HepG2 (cell line): ENCODE data around the gene RAB3A. TPM values are rescaled to one million over a fixed set of nuclear protein-coding genes. Genes with fewer than 3 reads are reported as not detected.
A peak's percentile ranks its signal among the peaks of the same experiment; 100 is the strongest.

Source experiments
- CBX5 ChIP-seq: sonication (generic); formaldehyde crosslinking; IDR thresholded peaks from 2 replicates; pipeline ENCODE4 v1.4.0; 2020; ENCODE audit warnings: missing genetic modification reagents, borderline replicate concordance
- HNF1B ChIP-seq: sonication (generic); formaldehyde crosslinking; IDR thresholded peaks from 2 replicates; pipeline ENCODE4 v1.5.1; 2020; ENCODE audit warnings: mild to moderate bottlenecking, moderate library complexity, missing genetic modification reagents
- KDM2A ChIP-seq: sonication (generic); formaldehyde crosslinking; IDR thresholded peaks from 2 replicates; pipeline ENCODE4 v1.4.0; 2020; ENCODE audit warnings: low read depth, missing genetic modification reagents, borderline replicate concordance
- MYC ChIP-seq: sonication (generic); formaldehyde crosslinking; IDR thresholded peaks from 2 replicates; pipeline ENCODE4 v1.9.0; 2021; ENCODE audit warnings: missing genetic modification reagents, borderline replicate concordance
- PLRG1 ChIP-seq: fragments of 450-650 bp; conservative IDR thresholded peaks from 2 replicates; pipeline ENCODE4 v1.6.1; 2016
- POLR2A ChIP-seq, 2 experiments: IDR thresholded peaks; 2 replicates each; pipeline ENCODE4 v1.6.1; 2011; ENCODE audit warnings: low read depth in 2 of 2, low read length in 2 of 2, mild to moderate bottlenecking in 1 of 2, moderate library complexity in 1 of 2; ENCODE audit not compliant: insufficient read depth in 1 of 2
- RARG ChIP-seq: sonication (generic); formaldehyde crosslinking; IDR thresholded peaks from 2 replicates; pipeline ENCODE4 v1.4.0; 2020; ENCODE audit warnings: low read depth, mild to moderate bottlenecking, missing genetic modification reagents
- SRSF4 ChIP-seq: fragments of 200-400 bp; formaldehyde crosslinking; IDR thresholded peaks from one replicate; pipeline ENCODE4 v1.6.1; 2018; ENCODE audit warnings: mild to moderate bottlenecking, low read depth, low read length, moderate library complexity; ENCODE audit not compliant: poor library complexity, severe bottlenecking
- TAF15 ChIP-seq: fragments of 200-400 bp; formaldehyde crosslinking; IDR thresholded peaks from one replicate; pipeline ENCODE4 v1.6.1; 2018; ENCODE audit warnings: mild to moderate bottlenecking, low read depth, low read length; ENCODE audit not compliant: poor library complexity, severe bottlenecking
- TEAD3 ChIP-seq: optimal IDR thresholded peaks from 2 replicates; pipeline ENCODE3; 2016; ENCODE audit warnings: borderline replicate concordance
- ZBTB20 ChIP-seq: sonication (generic); formaldehyde crosslinking; IDR thresholded peaks from 2 replicates; pipeline ENCODE4 v1.8.1; 2023; ENCODE audit warnings: missing genetic modification reagents, low read depth, mild to moderate bottlenecking, borderline replicate concordance
- ZFAT ChIP-seq: sonication (generic); formaldehyde crosslinking; conservative IDR thresholded peaks from 2 replicates; pipeline ENCODE4 v1.8.1; 2023; ENCODE audit warnings: missing genetic modification reagents, inconsistent platforms
- ZNF124 ChIP-seq: sonication (generic); formaldehyde crosslinking; IDR thresholded peaks from 2 replicates; pipeline ENCODE4 v1.4.0; 2020; ENCODE audit warnings: missing genetic modification reagents
- ZNF318 ChIP-seq: sonication (generic); formaldehyde crosslinking; IDR thresholded peaks from 2 replicates; pipeline ENCODE4 v1.4.0; 2020; ENCODE audit warnings: mild to moderate bottlenecking, missing genetic modification reagents
- ZNF543 ChIP-seq: sonication (generic); formaldehyde crosslinking; IDR thresholded peaks from 2 replicates; pipeline ENCODE4 v1.4.0; 2020; ENCODE audit warnings: mild to moderate bottlenecking, missing genetic modification reagents
- ZNF710 ChIP-seq: sonication (generic); formaldehyde crosslinking; IDR thresholded peaks from 2 replicates; pipeline ENCODE4 v1.5.0; 2020; ENCODE audit warnings: mild to moderate bottlenecking, missing genetic modification reagents, borderline replicate concordance
- ZNF883 ChIP-seq: sonication (generic); formaldehyde crosslinking; IDR thresholded peaks from 2 replicates; pipeline ENCODE4 v1.5.1; 2020; ENCODE audit warnings: mild to moderate bottlenecking, missing genetic modification reagents; ENCODE audit errors: not compliant biosample characterization
- ZSCAN29 ChIP-seq: sonication (generic); formaldehyde crosslinking; conservative IDR thresholded peaks from 2 replicates; pipeline ENCODE4 v1.4.0; 2020; ENCODE audit warnings: mild to moderate bottlenecking, missing genetic modification reagents
- polyA plus RNA-seq, 8 experiments: library from polyadenylated mRNA; depleted of rRNA in 3 of 8; stranded (reverse) in 7 of 8; unstranded in 1 of 8; fragments of >200 nt; fragmentation: Illumina TruSeq in 4 of 8; extraction: Trizol in 4 of 8; gene quantifications; 2 replicates each; pipeline versions ENCODE4 v1.2.1 to v1.2.3, GENCODE V29; 2011 to 2016; ENCODE audit warnings: low read depth in 4 of 8, missing spikeins in 1 of 8, mixed read lengths in 1 of 8; ENCODE audit not compliant: insufficient read depth in 1 of 8
- total RNA-seq, 5 experiments: library from RNA; depleted of rRNA; stranded (reverse); fragments of >200 nt; fragmentation: Illumina TruSeq; extraction: Trizol; gene quantifications; 2 replicates each; pipeline ENCODE4 v1.2.3, GENCODE V29; 2016; ENCODE audit warnings: low read depth in 1 of 5

The RAB3A gene
- total and polyA plus RNA-seq, 2 of the 13 experiments (the other 11 are each of a cell fraction or from before 2014, with no cell fraction given) = 0.58 to 0.98 TPM

GRCh38 chr19:18152817-18153555 is 50.9 kb downstream of the RAB3A start, which contains the start of gene PIK3R2 (continued):
- TF ChIP-seq ZNF318 (CRISPR knock-in tag) (no peak; the same call in 1 of the 2 replicates), ZNF710 (peak; percentile 35; the same call in 1 of the 2 replicates), ZFAT (CRISPR knock-in tag) (no peak), ZNF124 (CRISPR knock-in tag) (0 out of 2 replicates have a peak, but pooled peaks have one; percentile 27), RARG (CRISPR knock-in tag) (no peak), ZNF883 (no peak), ZNF543 (CRISPR knock-in tag) (no peak), SRSF4 (no peak), TEAD3 (no peak), PLRG1 (no peak), CBX5 (CRISPR knock-in tag) (no peak), POLR2A (IDR thresholded peaks at IDR 0.05; ENCODE audit: insufficient read depth in 1 of 2, low read depth in 2 of 2, low read length in 2 of 2) (peak in 1 of 2 experiments; percentile 70; a peak in 2 of 4 replicates), TAF15 (no peak), ZBTB20 (CRISPR knock-in tag) (no peak), ZSCAN29 (no peak), HNF1B (CRISPR knock-in tag) (no peak; the same call in 1 of the 2 replicates), MYC (CRISPR knock-in tag) (peak; percentile 53; the same call in 1 of the 2 replicates), KDM2A (CRISPR knock-in tag) (no peak)
